Skeletal muscle tissue (tissue), 4 donors: ENCODE results near the gene LPAR1. TPM values are rescaled to one million over a fixed set of nuclear protein-coding genes. Genes with fewer than 3 reads are reported as not detected.
A peak's percentile ranks its signal among the peaks of the same experiment; 100 is the strongest.

ENCODE experiments used
- H3K27ac ChIP-seq: one replicate; pipeline ENCODE4 v1.7.0; 2013; ENCODE audit warnings: mild to moderate bottlenecking, low read depth, low read length, inconsistent platforms
- H3K27me3 ChIP-seq, 3 donors: one replicate each; pipeline ENCODE4 v1.7.0; 2013; ENCODE audit warnings: low read length in 3 of 3; ENCODE audit not compliant: control insufficient read depth in 3 of 3, insufficient read depth in 3 of 3
- H3K36me3 ChIP-seq, 3 donors: one replicate each; pipeline ENCODE4 v1.7.0; 2013; ENCODE audit warnings: low read length in 3 of 3; ENCODE audit not compliant: control insufficient read depth in 3 of 3, insufficient read depth in 3 of 3
- H3K4me1 ChIP-seq, 3 donors: one replicate each; pipeline ENCODE4 v1.7.0; 2013; ENCODE audit warnings: low read length in 3 of 3, mild to moderate bottlenecking in 3 of 3; ENCODE audit not compliant: control insufficient read depth in 3 of 3, insufficient read depth in 3 of 3
- H3K4me3 ChIP-seq, 3 donors: one replicate each; pipeline ENCODE4 v1.7.0; 2013; ENCODE audit warnings: low read length in 3 of 3
- H3K9ac ChIP-seq, 3 donors: one replicate each; pipeline ENCODE4 v1.7.0; 2013; ENCODE audit warnings: low read length in 3 of 3, mild to moderate bottlenecking in 3 of 3, moderate library complexity in 2 of 3, low read depth in 1 of 3
- H3K9me3 ChIP-seq, 3 donors: one replicate each; pipeline ENCODE4 v1.7.0; 2013; ENCODE audit warnings: low read length in 3 of 3; ENCODE audit not compliant: control insufficient read depth in 3 of 3
- total RNA-seq: library from RNA; depleted of rRNA; stranded (reverse); fragments of >200 nt; gene quantifications from one replicate; pipeline ENCODE4 v1.2.3, GENCODE V29; 2014
- donor health status: Osteomylitis.

Gene LPAR1
- 45.9 TPM for total RNA-seq

GRCh38 chr9:111038331-111039230 is at the start of gene LPAR1:
Gene LPAR1, minus strand, starts transcription at chr9:111038470. Its CDS starts 66,353 bp downstream, at chr9:110972117.
- peak within 1 kb of the TSS; percentile 58 to 81 (median 65) for H3K4me3 ChIP-seq
- peaks cover 0 to 10% (median 5%) of the 10 kb centered on the region in 3 donors for H3K4me1 ChIP-seq
- H3K27me3 ChIP-seq = peaks cover 16 to 32% (median 17%) of the 10 kb centered on the region in 3 donors
- peak within 1 kb of the TSS; percentile 72 for H3K27ac ChIP-seq
- H3K9ac ChIP-seq = peak within 1 kb of the TSS; percentile 23 to 76 (median 64)
- H3K36me3 ChIP-seq = no peaks in the 10 kb centered on the region
- H3K9me3 ChIP-seq = no peaks in the 10 kb centered on the region

GRCh38 chr9:111078391-111079038 is 40.2 kb upstream of the LPAR1 start:
- H3K36me3 ChIP-seq = no peaks in the 10 kb centered on the region
- no peak overlapping the region for H3K9ac ChIP-seq
- no peak overlapping the region for H3K27ac ChIP-seq
- H3K27me3 ChIP-seq = no peaks in the 10 kb centered on the region
- H3K4me3 ChIP-seq = no peak overlapping the region
- no peaks in the 10 kb centered on the region for H3K4me1 ChIP-seq
- H3K9me3 ChIP-seq = no peaks in the 10 kb centered on the region

- H3K27me3 ChIP-seq = no peaks in the 10 kb centered on the region
- no peak overlapping the region for H3K27ac ChIP-seq
- no peaks in the 10 kb centered on the region for H3K9me3 ChIP-seq
- no peaks in the 10 kb centered on the region for H3K4me1 ChIP-seq
- no peak overlapping the region for H3K9ac ChIP-seq
- no peak overlapping the region for H3K4me3 ChIP-seq
- H3K36me3 ChIP-seq = no peaks in the 10 kb centered on the region
These were observed 38.2 kb upstream of the LPAR1 start for GRCh38 chr9:111076519-111076918.

GRCh38 chr9:111076042-111076441 is 37.8 kb upstream of the LPAR1 start:
- Histone ChIP-seq H3K36me3 (no peaks in the 10 kb centered on the region), H3K9ac (no peak overlapping the region), H3K27me3 (no peaks in the 10 kb centered on the region), H3K9me3 (no peaks in the 10 kb centered on the region), H3K4me3 (no peak overlapping the region), H3K4me1 (no peaks in the 10 kb centered on the region), H3K27ac (no peak overlapping the region)

GRCh38 chr9:111074395-111074794 is 36.1 kb upstream of the LPAR1 start:
- no peak overlapping the region for H3K4me3 ChIP-seq
- no peaks in the 10 kb centered on the region for H3K27me3 ChIP-seq
- no peaks in the 10 kb centered on the region for H3K36me3 ChIP-seq
- H3K27ac ChIP-seq = no peak overlapping the region
- H3K9me3 ChIP-seq = no peaks in the 10 kb centered on the region
- H3K4me1 ChIP-seq = no peaks in the 10 kb centered on the region
- no peak overlapping the region for H3K9ac ChIP-seq

GRCh38 chr9:111069183-111069582 is 30.9 kb upstream of the LPAR1 start:
- Histone ChIP-seq H3K9ac (no peak overlapping the region), H3K36me3 (no peaks in the 10 kb centered on the region), H3K4me3 (no peak overlapping the region), H3K27me3 (no peaks in the 10 kb centered on the region), H3K9me3 (no peaks in the 10 kb centered on the region), H3K27ac (peak overlapping the region; percentile 68), H3K4me1 (no peaks in the 10 kb centered on the region)

- Histone ChIP-seq H3K4me3 (no peak overlapping the region), H3K27ac (peak overlapping the region; percentile 68), H3K36me3 (no peaks in the 10 kb centered on the region), H3K9me3 (no peaks in the 10 kb centered on the region), H3K4me1 (no peaks in the 10 kb centered on the region), H3K9ac (no peak overlapping the region), H3K27me3 (no peaks in the 10 kb centered on the region)
These were observed 30.5 kb upstream of the LPAR1 start for GRCh38 chr9:111068771-111069170.

GRCh38 chr9:111068383-111068730 is 30.1 kb upstream of the LPAR1 start:
- no peak overlapping the region for H3K9ac ChIP-seq

GRCh38 chr9:111066468-111066867 is 28.2 kb upstream of the LPAR1 start:
- H3K4me1 ChIP-seq = no peaks in the 10 kb centered on the region
- H3K27me3 ChIP-seq = no peaks in the 10 kb centered on the region
- no peaks in the 10 kb centered on the region for H3K9me3 ChIP-seq
- no peak overlapping the region for H3K9ac ChIP-seq
- no peak overlapping the region for H3K4me3 ChIP-seq
- H3K27ac ChIP-seq = peak overlapping the region; percentile 12
- no peaks in the 10 kb centered on the region for H3K36me3 ChIP-seq

More at GRCh38 chr9:111068383-111068730, 30.1 kb upstream of the LPAR1 start:
- Histone ChIP-seq H3K9me3 (no peaks in the 10 kb centered on the region), H3K4me1 (no peaks in the 10 kb centered on the region), H3K27me3 (no peaks in the 10 kb centered on the region), H3K4me3 (no peak overlapping the region), H3K36me3 (no peaks in the 10 kb centered on the region), H3K27ac (peak overlapping the region; percentile 68)

- no peak overlapping the region for H3K27ac ChIP-seq
- H3K27me3 ChIP-seq = no peaks in the 10 kb centered on the region
- H3K36me3 ChIP-seq = no peaks in the 10 kb centered on the region
- H3K9ac ChIP-seq = no peak overlapping the region
- H3K9me3 ChIP-seq = no peaks in the 10 kb centered on the region
- H3K4me3 ChIP-seq = no peak overlapping the region
- no peaks in the 10 kb centered on the region for H3K4me1 ChIP-seq
These were observed 27.1 kb upstream of the LPAR1 start for GRCh38 chr9:111065414-111065813.
